ENCODE measurements around the gene SLFN12L.

DNA sequence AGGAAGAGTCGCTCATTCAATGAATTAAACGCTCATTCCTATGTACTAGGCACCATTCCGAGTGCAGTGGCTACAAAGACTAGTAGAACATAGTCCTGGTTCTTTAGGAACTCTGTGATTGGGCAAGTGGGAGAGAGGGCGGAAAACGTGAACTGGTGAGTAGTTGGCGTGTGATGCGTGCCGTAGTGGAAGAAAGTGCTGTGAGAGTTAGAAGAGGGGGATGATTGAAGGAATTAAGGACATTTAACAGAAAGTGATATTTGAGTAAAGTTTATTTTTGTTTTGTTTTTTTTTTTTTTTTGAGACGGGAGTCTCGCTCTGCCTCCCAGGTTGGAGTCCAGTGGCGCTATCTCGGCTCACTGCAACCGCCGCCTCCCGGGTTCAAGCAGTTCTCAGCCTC is 31.1 kb upstream of the SLFN12L start:
- TF ChIP-seq, protein P1, sequence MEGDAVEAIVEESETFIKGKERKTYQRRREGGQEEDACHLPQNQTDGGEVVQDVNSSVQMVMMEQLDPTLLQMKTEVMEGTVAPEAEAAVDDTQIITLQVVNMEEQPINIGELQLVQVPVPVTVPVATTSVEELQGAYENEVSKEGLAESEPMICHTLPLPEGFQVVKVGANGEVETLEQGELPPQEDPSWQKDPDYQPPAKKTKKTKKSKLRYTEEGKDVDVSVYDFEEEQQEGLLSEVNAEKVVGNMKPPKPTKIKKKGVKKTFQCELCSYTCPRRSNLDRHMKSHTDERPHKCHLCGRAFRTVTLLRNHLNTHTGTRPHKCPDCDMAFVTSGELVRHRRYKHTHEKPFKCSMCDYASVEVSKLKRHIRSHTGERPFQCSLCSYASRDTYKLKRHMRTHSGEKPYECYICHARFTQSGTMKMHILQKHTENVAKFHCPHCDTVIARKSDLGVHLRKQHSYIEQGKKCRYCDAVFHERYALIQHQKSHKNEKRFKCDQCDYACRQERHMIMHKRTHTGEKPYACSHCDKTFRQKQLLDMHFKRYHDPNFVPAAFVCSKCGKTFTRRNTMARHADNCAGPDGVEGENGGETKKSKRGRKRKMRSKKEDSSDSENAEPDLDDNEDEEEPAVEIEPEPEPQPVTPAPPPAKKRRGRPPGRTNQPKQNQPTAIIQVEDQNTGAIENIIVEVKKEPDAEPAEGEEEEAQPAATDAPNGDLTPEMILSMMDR (IDR thresholded peaks at IDR 0.05) = no peak
- TF ChIP-seq POLR2AphosphoS5 (IDR thresholded peaks at IDR 0.05; ENCODE audit: insufficient read depth in 1 of 2, low read depth in 1 of 2) = no peak
- TF ChIP-seq POLR2A (IDR thresholded peaks at IDR 0.05) = no peak

Measured in vagina (tissue), 2 donors.